NCI-H1105 (cell line): ENCODE results near the gene DAP.

Source experiments
- DNase-seq: peaks from one replicate; lab custom pipeline; 2025; lab: John Stamatoyannopoulos, UW

Gene DAP

GRCh38 chr5:10689391-10690081 is 71.5 kb downstream of the DAP start:
- DNase-seq = no peak

- DNase-seq = no peak
These were observed 72.3 kb downstream of the DAP start for GRCh38 chr5:10688651-10689171.

GRCh38 chr5:10686890-10687289 is 74.1 kb downstream of the DAP start:
- no peak for DNase-seq

- DNase-seq = no peak
These were observed 75.9 kb downstream of the DAP start for GRCh38 chr5:10685115-10685521.

- DNase-seq = peak; percentile 39
These were observed 76.5 kb downstream of the DAP start for GRCh38 chr5:10684303-10685086.

GRCh38 chr5:10682801-10683525 is 78.1 kb downstream of the DAP start:
- no peak for DNase-seq

GRCh38 chr5:10681731-10682679 is 79.0 kb downstream of the DAP start:
- DNase-seq = no peak

- no peak for DNase-seq
These were observed 80.1 kb downstream of the DAP start for GRCh38 chr5:10680876-10681481.

- DNase-seq = no peak
These were observed 81.6 kb downstream of the DAP start for GRCh38 chr5:10679336-10679988.

GRCh38 chr5:10678244-10678643 is 82.8 kb downstream of the DAP start:
- no peak for DNase-seq

GRCh38 chr5:10677533-10677932 is 83.5 kb downstream of the DAP start:
- DNase-seq = no peak

- no peak for DNase-seq
These were observed 84.1 kb downstream of the DAP start for GRCh38 chr5:10676946-10677345.

GRCh38 chr5:10676224-10676623 is 84.8 kb downstream of the DAP start:
- DNase-seq = no peak

- no peak for DNase-seq
These were observed 85.8 kb downstream of the DAP start for GRCh38 chr5:10675177-10675700.

- DNase-seq = no peak
These were observed 86.5 kb downstream of the DAP start for GRCh38 chr5:10674582-10674981.

GRCh38 chr5:10674096-10674495 is 86.9 kb downstream of the DAP start:
- DNase-seq = no peak

GRCh38 chr5:10673407-10673806 is 87.6 kb downstream of the DAP start:
- no peak for DNase-seq

- DNase-seq = no peak
These were observed 88.0 kb downstream of the DAP start for GRCh38 chr5:10673017-10673389.

GRCh38 chr5:10672146-10673016 is 88.7 kb downstream of the DAP start:
- no peak for DNase-seq
